HUDEP-2 (cell line): ENCODE measurements around the gene PTTG1IP.
"Not testable (repeated sequence)": the region's sequence is repeated elsewhere in the genome, so short reads cannot be mapped to it uniquely, and the experiment has no call there.

Source experiments
- DNase-seq, 76 experiments: peaks; one replicate each; lab custom pipeline; 2025; ENCODE audit not compliant: unreplicated experiment in 76 of 76; lab: John Stamatoyannopoulos, UW

The PTTG1IP gene

DNA sequence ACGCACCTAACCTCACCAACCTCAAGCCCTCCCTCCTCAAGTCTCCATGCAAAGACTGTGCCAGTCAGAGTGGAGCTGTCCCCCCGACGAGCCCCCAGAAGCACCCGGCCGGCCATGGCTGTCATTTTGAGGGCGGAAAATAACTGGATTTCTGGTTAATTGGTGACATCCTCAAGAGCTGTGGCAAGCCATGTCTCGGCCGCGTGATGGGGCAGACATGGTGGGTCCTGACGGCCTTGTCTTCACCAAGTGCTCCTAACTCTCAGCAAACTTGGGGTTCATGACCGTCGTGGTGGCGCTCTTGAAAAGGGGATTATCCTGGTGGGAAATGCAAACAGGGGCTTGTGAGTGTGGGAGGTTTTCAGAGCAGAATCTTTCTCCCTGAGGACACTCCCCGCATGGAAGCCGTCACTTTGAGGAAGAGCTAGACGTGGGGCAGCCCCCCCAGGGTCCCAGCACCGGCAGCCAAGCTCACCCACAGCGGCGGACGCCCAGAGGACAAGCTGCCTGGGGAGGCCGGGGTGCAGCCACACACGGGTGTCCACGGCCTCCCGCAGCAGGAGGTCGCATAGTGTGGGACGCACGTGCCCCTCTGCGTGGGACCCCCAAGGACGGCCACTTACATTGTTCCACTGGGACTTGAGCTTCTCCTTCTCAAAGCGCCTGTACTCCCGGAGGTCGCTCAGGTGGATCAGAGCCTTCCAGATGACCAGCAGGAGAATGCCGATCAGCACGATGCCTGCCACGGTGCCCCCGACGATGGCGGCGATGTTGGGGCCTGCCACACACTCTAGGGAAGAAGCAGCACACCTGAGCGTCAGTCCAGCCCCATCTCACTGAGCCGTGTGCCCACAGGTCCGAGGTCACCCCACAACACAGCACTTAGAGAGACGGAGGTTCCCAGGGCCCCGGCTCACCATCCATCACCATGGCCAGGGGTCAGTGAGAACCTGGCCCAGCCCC lies 12.9 kb upstream of the PTTG1IP start:
- no peak for DNase-seq

DNA sequence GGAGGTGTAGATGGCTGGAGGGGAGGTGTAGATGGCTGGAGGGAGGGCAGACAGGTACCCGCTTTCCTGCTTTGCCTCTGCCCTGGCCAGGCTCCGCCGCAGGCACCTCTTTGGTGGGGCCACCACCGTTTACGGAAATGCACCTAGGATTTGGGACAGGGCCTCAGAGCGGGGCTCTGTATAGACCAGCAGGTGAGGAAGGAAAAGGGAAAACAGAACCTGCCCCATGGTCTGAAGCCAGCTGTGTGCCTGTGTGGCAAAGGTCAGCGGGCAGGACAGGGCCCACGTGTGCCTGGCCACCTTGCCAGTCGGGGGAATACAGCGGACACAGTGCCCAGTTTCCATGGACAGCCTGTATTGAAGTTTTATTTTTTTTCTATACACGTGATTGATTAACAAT lies 12.1 kb upstream of the PTTG1IP start:
- DNase-seq, result no peak

DNA sequence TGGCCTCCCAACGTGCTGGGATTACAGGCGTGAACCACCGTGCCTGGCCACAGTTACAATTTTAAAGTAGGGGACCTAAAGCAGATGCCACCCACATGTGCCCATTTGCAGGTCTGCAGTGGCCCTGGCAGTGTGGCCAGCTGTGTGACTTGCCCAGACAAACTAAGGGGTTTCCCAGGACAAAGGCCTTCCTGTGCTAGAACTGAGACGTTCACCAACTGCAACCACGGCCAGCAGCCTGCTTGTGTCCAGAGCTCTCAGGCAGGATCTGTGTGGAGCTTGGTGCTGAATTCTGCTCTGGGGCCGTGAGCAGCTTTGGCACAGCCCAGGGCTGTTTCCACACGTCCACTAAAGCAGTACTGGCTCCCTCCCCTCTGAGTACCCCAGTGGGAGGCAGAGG lies 10.6 kb upstream of the PTTG1IP start:
- no peak for DNase-seq

DNA sequence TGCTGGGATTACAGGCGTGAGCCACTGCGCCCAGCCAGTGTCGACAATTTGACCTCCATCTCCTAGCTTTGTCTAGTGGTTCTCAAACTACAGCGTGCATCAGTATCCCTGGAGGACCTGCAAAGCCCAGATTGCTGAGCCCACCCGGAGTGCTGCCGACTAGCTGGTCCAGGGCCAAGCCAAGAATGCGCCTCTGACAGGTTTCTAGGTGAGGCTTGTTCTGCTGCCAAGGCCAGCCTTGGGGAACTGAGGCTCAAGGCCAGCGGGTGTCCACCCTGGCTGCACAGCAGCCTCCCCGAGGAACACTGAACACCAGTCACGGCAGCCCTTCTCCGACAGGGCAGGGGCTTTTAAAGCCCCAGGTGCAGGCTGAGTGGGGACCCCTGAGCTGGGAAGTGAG lies 9.8 kb upstream of the PTTG1IP start:
- no peak for DNase-seq

DNA sequence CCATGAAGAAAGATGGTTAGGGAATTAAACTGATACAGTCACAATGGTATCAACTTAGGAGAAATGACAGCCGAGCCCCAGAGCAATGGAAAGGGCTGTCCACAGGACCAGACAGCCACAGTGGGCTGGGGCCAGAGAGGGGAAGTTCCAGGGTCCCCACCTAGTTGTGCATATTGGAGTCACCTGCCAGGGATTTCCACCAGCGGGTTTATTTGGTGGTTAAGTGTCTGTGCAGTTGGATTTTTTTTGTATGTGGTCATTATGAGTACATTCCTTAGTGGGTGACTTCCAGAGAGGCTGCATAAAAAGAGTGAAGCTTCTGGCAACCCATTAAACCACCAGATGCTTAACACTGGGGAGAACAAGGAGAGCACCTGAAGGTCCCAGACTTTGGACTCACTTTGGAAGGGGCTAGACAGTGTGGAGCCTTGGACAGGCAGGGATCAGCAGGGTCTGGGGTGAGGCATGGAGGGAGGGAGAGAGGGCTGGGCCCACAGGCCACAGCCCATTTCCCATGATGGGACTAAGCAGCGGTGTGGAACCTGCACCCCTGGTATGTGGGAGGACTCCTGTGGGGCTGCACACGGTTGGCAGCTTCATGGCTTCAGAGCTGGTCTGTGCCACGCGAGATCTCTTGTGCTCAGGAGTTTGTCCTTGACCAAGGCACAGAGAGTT lies 7.8 kb upstream of the PTTG1IP start:
- no peak for DNase-seq

DNA sequence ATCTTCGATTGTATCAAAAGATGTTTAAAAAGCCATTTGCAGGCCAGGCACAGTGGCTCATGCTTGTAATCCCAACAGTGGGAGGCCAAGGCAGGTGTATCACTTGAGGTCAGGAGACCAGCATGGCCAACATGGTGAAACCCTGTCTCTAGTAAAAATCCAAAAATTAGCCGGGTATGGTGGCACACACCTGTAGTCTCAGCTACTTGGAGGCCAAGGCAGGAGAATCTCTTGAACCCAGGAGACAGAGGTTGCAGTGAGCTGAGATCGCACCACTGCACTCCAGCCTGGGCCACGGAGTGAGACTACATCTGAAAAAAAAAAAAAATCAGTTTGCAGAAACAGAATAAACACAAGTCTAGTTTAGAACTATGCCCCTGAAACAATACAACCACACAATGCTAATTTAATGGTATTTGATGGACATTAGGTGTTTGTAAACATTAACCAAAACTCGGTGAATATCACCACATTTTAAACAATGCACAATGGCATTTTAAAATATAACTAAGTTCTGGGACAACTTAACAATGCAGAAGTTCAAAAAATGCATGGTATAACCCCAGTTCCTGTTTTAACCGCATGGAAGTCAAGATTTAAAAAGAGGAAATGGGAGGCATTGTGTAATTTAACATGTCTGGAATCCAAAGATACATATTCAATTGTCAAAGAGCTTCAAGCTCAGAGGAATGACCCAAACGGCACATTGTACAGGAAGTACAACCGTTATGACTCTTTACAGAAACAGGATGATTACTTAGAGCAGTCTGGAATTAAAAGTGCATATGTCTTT lies 7.1 kb upstream of the PTTG1IP start:
- no peak for DNase-seq

DNA sequence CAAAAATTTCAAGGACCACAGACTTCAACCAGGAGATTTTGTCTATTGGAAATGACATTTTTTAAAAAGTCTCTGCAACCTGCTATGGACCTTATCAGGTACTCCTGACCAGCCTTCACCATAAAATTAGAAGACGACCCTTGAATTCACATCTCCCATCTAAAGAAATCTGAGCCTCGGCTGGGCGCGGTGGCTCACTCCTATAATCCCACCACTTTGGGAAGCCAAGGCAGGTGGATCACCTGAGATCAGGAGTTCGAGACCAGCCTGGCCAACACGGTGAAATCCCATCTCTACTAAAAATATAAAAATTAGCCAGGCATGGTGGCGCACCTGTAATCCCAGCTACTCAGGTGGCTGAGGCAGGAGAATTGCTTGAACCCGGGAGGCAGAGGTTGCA lies 5.7 kb upstream of the PTTG1IP start:
- DNase-seq, result not testable (repeated sequence)

DNA sequence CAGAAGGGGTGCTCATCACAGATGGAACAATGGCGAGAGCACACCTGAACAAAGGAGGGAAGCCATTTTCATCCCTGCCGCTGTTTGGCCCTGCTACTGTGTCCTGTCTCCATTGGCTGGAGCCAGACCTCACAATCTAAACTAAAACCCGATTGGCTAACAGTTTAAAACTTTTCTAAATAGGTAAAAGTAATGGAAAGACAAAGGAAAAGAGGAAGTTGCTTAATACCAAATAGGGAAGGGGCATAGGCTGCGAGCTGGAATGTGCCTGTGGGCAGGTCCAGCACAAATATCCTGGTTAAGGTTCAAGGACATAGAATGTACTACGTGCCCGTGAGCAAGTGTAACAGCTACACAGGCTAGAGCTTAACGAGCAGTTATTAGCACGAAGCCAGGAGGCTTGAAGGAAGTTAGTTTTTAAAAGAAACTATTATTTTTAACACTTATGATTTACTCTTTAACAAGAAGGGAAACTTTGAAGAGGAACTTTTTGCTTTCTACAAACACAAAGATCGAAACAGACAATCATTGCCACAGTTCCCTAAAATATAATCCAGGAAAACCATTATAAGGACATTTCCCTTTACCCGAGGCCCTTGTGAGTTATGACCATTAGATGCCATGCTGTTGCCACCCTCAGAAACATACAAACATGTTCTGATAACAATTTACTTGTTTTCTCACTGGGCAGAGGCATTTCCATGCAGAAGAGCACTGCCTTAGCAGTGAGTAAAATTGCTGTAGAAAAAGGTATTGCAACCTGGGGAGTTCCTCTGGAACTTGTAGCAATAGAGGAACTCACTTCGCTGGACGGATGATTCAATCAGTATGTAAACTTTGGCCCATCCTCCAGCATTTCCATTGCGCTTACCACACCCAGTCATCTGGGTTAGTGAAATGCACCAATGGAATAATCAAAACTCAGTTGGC lies 4.8 kb upstream of the PTTG1IP start:
- DNase-seq, result peak in 6 of 76 experiments; percentile 17 to 52 (median 26)

DNA sequence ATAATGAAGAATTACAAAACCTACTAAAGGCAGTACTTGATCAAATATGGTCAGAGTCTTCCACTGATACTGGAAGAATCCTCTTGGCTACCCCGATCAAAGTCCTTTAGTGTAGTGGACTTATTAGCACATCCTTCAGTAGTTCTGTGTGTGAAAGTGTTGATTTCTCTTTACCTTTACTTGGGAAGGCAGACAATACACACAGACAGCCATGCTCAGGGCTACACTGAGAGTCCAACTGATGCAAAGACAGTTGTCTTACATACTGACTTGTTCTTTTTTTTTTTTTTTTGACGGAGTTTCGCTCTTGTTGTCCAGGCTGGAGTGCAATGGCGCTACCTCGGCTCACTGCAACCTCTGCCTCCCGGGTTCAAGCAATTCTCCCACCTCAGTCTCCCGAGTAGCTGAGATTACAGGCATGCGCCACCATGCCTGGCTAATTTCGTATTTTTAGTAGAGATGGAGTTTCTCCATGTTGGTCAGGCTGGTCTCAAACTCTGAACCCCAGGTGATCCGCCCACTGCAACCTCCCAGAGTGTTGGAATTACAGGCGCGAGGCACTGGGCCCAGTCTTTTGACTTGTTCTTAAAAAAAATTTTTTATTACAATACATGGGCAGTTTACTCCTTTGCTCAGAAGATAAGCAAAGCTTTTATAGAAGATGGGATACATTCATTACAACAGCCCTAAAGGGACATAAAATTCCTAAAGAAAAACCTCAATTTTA lies 3.5 kb upstream of the PTTG1IP start:
- DNase-seq, result no peak

DNA sequence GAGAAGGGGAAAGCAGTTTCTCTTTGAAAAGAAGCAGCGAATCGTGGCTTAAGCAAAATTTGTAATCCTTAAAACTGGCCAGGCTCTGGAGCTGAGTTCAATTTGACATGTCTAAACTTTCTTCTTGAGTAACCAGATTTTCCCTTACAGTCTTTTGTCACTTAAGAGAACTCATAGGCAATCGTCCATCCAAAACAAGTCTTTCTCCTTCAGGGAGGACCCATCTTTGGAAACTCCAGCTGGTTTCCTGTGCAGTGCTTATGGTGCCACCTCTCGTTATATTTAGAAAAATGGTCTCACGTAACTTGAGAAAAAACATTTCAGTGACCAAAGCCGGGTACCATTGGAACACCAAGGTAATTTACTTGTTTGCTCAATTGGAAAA lies 1.8 kb upstream of the PTTG1IP start:
- peak in 43 of 76 experiments; percentile 13 to 79 (median 48) for DNase-seq

DNA sequence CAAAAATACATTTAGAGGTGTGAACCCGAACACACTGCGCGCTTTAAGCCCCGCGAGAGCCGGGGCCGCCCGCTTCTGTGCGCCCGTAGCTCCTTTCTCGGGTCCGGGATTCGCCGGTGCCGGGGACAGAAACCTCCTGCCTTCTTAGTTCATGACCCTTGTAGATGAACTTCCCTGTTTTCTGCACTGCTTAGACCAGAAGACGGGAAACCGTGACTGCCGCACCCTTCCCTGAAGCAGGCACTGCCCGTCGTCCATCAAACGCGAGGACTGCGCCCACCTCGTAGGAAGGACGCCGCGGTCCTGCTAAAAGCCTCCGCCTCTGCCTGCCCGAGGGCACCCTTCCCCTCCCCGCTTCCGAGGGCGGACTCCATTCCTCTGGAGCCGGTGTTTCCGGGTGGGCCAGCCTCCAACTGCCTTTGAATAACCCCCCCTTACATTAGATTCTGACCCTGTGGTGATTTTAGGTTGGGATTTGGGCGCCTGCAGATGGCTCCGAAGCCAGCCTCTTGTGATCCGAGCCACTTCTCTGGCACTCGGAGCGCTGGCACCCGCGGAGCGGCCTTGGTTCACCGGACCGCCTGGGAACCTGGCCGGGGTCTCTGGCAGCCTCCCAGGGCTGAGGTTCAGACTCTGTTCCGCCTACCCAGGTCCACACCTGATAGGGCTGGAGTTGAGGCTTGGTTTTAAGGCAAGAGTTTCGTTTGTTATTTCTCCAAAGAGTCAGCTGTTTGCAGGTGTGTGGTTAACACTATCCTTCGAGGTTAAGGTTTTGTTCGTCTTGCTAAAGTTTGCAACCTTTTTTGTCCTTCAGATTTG lies 1.2 kb upstream of the PTTG1IP start:
- DNase-seq, result peak in 51 of 76 experiments; percentile 20 to 90 (median 49)

DNA sequence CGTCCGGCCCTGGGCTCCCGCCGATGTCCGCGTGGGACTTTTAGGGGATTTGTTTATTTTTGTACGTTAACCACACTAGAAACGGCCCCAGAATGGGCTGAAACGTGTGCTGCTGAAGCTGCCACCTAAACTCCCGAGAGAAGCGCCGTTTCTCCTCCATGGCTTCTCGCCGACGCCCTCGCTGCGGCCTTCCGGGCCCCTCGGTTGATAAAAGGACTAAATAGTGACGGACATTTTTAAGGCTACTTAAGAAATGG lies 678 bp upstream of the PTTG1IP start:
- DNase-seq, result peak in 7 of 76 experiments; percentile 53 to 66 (median 63)

DNA sequence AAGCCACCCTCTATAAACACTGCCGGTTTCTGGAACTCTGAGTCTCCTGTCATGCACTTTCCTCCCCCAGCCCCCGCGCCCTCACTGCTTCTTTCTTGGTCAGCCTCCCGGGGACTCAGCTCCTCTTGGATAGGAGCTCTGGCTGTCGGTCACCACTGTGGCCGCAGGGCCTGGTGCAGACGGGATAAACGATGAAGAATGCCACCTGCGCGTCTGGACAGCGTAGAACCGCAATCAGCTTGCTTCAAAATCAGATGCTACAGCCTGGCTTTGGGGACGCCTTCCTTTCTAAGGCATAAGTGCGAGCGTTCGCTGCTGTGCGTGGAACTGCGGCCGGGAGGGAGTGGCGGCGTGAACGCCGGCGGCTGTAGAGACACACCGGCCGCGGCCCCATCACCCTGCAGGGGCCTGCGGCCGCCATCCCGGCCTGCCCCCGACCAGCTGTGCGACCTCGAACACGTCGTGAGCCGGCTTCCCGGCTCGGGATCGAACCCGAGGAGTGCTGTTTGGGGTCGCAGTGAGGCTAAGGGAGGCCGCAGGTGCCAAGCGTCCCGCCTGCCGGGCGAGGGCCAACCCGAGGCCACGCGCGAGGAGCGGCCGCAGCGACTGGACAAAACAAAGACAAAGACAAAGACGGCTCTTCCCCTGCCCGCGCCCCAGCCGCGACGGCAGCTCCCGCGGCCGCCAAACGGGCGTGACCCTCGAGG lies 688 bp downstream of the PTTG1IP start:
- peak in 4 of 76 experiments; percentile 14 to 37 (median 22) for DNase-seq

DNA sequence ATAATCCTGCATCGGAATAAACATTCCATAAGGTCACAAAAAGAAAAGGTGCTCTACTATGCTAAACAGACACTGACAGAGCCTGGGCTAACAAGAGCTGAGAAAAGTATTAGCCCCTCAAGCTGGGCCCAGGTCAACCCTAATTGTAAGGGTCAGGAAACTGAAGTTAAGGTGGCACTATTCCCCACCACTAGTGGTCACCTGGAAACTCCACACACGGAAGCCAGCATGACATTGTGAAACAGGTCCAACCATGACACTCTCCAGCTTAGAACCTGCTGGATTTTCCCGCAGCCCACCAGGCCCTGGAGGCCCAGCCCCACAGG lies 1.2 kb downstream of the PTTG1IP start:
- no peak for DNase-seq

DNA sequence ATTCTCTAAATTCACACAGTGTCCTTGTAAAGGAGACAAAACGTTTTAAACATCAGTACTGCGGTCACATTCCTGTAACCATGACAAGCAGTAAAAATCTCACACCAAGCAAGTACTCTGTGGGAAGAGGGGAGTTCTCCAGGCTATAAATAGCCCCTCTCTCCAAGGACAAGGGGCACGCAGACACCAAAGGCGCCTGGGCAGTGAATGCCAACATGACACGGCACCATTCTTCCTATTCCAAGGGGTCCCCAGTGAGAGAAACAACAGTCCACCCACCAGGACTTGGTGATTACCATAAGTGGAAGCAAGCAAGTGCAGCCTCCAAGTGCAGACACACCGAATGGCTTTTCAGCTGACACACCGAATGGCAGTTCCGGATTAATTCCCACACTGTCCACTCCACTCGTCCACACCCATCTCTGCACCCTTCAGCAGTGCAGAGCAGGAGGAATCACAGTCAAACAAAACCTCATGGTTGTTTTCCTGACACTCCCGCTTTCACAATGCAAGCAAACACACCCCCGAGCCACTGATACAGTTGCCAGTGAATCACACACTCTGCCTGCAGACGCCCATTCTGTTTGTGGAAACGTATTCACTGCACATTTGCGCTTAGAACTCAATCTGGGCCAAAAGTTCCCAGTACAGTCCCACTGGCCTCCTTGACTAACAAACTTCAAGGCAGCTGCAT lies 1.8 kb downstream of the PTTG1IP start:
- DNase-seq, result peak in 38 of 76 experiments; percentile 15 to 67 (median 36)

DNA sequence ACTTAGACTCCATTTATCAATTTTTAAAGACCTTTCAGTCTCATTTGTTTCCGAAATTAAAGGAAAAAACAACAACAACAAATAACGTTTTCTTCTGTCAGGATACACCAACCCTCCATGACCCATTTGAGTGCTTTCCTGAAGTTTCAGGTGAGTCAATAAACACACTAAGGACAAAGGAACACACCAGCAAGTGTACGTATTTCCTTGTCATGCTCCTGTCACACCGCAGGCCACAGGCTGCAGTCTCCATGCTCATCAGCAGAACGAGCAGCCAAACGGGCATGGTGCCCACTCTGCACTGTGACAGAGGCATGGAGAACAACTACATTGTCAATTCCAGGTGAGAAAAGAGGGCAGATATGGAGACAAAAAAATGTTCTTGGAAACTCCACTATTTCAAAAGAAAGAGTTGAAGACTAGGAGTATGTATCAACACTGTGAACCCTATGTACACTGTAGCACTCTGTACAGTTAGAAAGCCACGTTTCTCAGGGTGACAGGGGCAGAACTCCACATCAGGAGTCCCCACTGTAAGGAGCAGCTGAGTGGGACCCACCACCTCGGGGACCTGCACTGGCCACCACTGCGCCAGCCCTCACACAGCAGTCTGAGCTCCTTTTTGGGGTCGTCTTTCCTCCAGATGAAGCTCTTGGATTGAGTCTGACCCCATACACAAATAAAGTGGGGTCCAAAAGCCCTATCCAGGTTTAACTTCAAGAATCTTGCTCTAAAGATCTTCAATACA lies 2.6 kb downstream of the PTTG1IP start:
- DNase-seq, result peak in 50 of 76 experiments; percentile 18 to 69 (median 46)
